GM23338 (cell line): Measurements from ENCODE around the gene PAIP1. TPM values are rescaled to one million over a fixed set of nuclear protein-coding genes. Genes with fewer than 3 reads are reported as not detected.

ENCODE experiments used
- ATAC-seq: fragments of 200-7000 bp; cut with Tn5 transposase; 3 replicates; pipeline ENCODE4 v1.9.1; 2020
- DNase-seq: peaks from one replicate; pipeline ENCODE4 v3.0.0-alpha.2; 2015; ENCODE audit warnings: low spot score
- H2AFZ ChIP-seq: fragments of 200-600 bp; sonication (generic); 2 replicates; pipeline ENCODE4 v1.8.0; 2016; ENCODE audit warnings: antibody characterized with exemption, mild to moderate bottlenecking, moderate library complexity
- H3F3A ChIP-seq: fragments of 200-600 bp; sonication (generic); replicated peaks from 2 replicates; pipeline ENCODE4 v1.8.0; 2017; ENCODE audit warnings: antibody characterized with exemption, mixed run types, low read depth
- H3K27ac ChIP-seq: fragments of 200-600 bp; sonication (generic); 2 replicates; pipeline ENCODE4 v1.6.1; 2016; ENCODE audit warnings: low read depth
- H3K27me3 ChIP-seq: fragments of 200-600 bp; sonication (generic); 2 replicates; pipeline ENCODE4 v1.8.0; 2016; ENCODE audit warnings: mild to moderate bottlenecking, mixed run types, moderate library complexity; ENCODE audit not compliant: insufficient read depth
- H3K36me3 ChIP-seq: fragments of 200-600 bp; sonication (generic); 2 replicates; pipeline ENCODE4 v1.8.0; 2016; ENCODE audit warnings: mild to moderate bottlenecking; ENCODE audit not compliant: insufficient read depth
- H3K4me1 ChIP-seq: fragments of 200-600 bp; sonication (generic); 2 replicates; pipeline ENCODE4 v1.8.0; 2016; ENCODE audit warnings: mild to moderate bottlenecking, moderate library complexity; ENCODE audit not compliant: insufficient read depth
- H3K4me2 ChIP-seq: fragments of 200-600 bp; sonication (generic); 2 replicates; pipeline ENCODE4 v1.7.1; 2017; ENCODE audit warnings: mixed run types
- H3K4me3 ChIP-seq: fragments of 200-600 bp; sonication (generic); 2 replicates; pipeline ENCODE4 v1.6.1; 2016; ENCODE audit warnings: mixed run types
- H3K79me2 ChIP-seq: fragments of 200-600 bp; sonication (generic); replicated peaks from 2 replicates; pipeline ENCODE4 v1.8.0; 2017; ENCODE audit warnings: mild to moderate bottlenecking; ENCODE audit not compliant: insufficient read depth
- H3K9me2 ChIP-seq: fragments of 200-600 bp; sonication (generic); 2 replicates; pipeline ENCODE4 v1.8.0; 2017; ENCODE audit not compliant: insufficient read depth
- H4K20me1 ChIP-seq: fragments of 200-600 bp; sonication (generic); replicated peaks from 2 replicates; pipeline ENCODE4 v1.8.0; 2017; ENCODE audit warnings: mild to moderate bottlenecking; ENCODE audit not compliant: insufficient read depth
- H3K27ac Mint-ChIP-seq: 2 replicates; pipeline ENCODE4 v1.8.0; 2020; ENCODE audit warnings: inconsistent platforms, mild to moderate bottlenecking, moderate library complexity, mixed read lengths
- H3K27me3 Mint-ChIP-seq: 3 replicates; pipeline ENCODE4 v1.8.0; 2022; ENCODE audit warnings: low read depth, mild to moderate bottlenecking, moderate library complexity, mixed read lengths, inconsistent platforms; ENCODE audit not compliant: insufficient read depth, poor library complexity
- H3K36me3 Mint-ChIP-seq: 3 replicates; pipeline ENCODE4 v1.8.0; 2021; ENCODE audit warnings: low read depth, mild to moderate bottlenecking, inconsistent platforms, moderate library complexity, mixed read lengths
- H3K4me1 Mint-ChIP-seq: 3 replicates; pipeline ENCODE4 v1.8.0; 2020; ENCODE audit warnings: mild to moderate bottlenecking, inconsistent platforms, mixed read lengths
- H3K4me3 Mint-ChIP-seq: 3 replicates; pipeline ENCODE4 v1.8.0; 2021; ENCODE audit warnings: moderate library complexity, mild to moderate bottlenecking, inconsistent platforms, mixed read lengths
- H3K9me3 Mint-ChIP-seq: 3 replicates; pipeline ENCODE4 v1.8.0; 2020; ENCODE audit warnings: moderate library complexity, mild to moderate bottlenecking, inconsistent platforms, mixed read lengths
- CREB1 ChIP-seq: fragments of 250-450 bp; sonication (Bioruptor Pico); IDR thresholded peaks from 2 replicates; pipeline ENCODE4 v1.5.0; 2020; ENCODE audit warnings: low read depth, mild to moderate bottlenecking, moderate library complexity
- CTCF ChIP-seq, 2 experiments: fragments of 200-600 bp in 1 of 2; sonication (generic) in 1 of 2; conservative IDR thresholded peaks; 2 replicates each; pipeline versions ENCODE4 v1.5.1 to v1.6.1; 2016 to 2017; ENCODE audit warnings: antibody characterized with exemption in 2 of 2, low read depth in 2 of 2, mild to moderate bottlenecking in 2 of 2, moderate library complexity in 1 of 2
- EZH2 ChIP-seq: fragments of 200-600 bp; sonication (generic); IDR thresholded peaks from one replicate; pipeline ENCODE4 v1.8.0; 2017; ENCODE audit warnings: antibody characterized with exemption, mild to moderate bottlenecking, low read depth; ENCODE audit not compliant: unreplicated experiment
- EZH2phosphoT487 ChIP-seq: fragments of 200-600 bp; sonication (generic); IDR thresholded peaks from one replicate; pipeline ENCODE4 v1.8.1; 2018; ENCODE audit warnings: antibody characterized with exemption; ENCODE audit not compliant: unreplicated experiment
- JUNB ChIP-seq: IDR thresholded peaks from one replicate; pipeline ENCODE4 v1.6.1; 2016; ENCODE audit warnings: antibody characterized with exemption; ENCODE audit not compliant: unreplicated experiment
- REST ChIP-seq: IDR thresholded peaks from one replicate; pipeline ENCODE4 v1.6.1; 2018; ENCODE audit warnings: antibody characterized with exemption; ENCODE audit not compliant: unreplicated experiment
- STAT1 ChIP-seq: IDR thresholded peaks from one replicate; pipeline ENCODE4 v1.6.1; 2016; ENCODE audit warnings: antibody characterized with exemption; ENCODE audit not compliant: unreplicated experiment
- ZNF114 ChIP-seq: fragments of 250-450 bp; sonication (Bioruptor Pico); IDR thresholded peaks from 2 replicates; pipeline ENCODE4 v1.5.0; 2020; ENCODE audit warnings: mild to moderate bottlenecking, moderate library complexity
- ZNF331 ChIP-seq: fragments of 250-450 bp; sonication (Bioruptor Pico); IDR thresholded peaks from 2 replicates; pipeline ENCODE4 v1.5.0; 2020; ENCODE audit warnings: low read depth, mild to moderate bottlenecking, moderate library complexity
- ZNF462 ChIP-seq: fragments of 250-450 bp; sonication (Bioruptor Pico); IDR thresholded peaks from 2 replicates; pipeline ENCODE4 v1.5.0; 2020; ENCODE audit warnings: mild to moderate bottlenecking, moderate library complexity
- polyA plus RNA-seq: library from polyadenylated mRNA; unstranded; fragments of >200 nt; fragmentation: Nextera tagmentation; extraction: Ambion mirVana; gene quantifications from 2 replicates; pipeline ENCODE4 v1.2.1, GENCODE V29; 2016
- total RNA-seq: library from RNA; depleted of rRNA; stranded (reverse); fragments of >200 nt; shearing (Covaris generic); gene quantifications from 2 replicates; pipeline ENCODE4 v1.2.3, GENCODE V29; 2014

PAIP1 gene
- total and polyA plus RNA-seq, 2 experiments from 2014 or later = 108 to 140 TPM

- Histone ChIP-seq H3K79me2 (no peaks in the 10 kb centered on the region), H3K4me1 (peaks cover 12% of the 10 kb centered on the region), H3K27me3 (no peaks in the 10 kb centered on the region), H3K4me2 (peak overlapping the region; percentile 33; the same call in 1 of the 2 replicates), H4K20me1 (no peaks in the 10 kb centered on the region), H3K9me2 (peaks cover 7% of the 10 kb centered on the region; the same call in 1 of the 2 replicates), H3K36me3 (no peaks in the 10 kb centered on the region), H3F3A (no peaks in the 10 kb centered on the region), H2AFZ (peak overlapping the region; percentile 80; the same call in 1 of the 2 replicates), H3K27ac (no peak overlapping the region), H3K4me3 (no peak overlapping the region)
- no peak for TF ChIP-seq CREB1 (CRISPR knock-in tag)
- TF ChIP-seq EZH2phosphoT487 = no peak
- no peak for TF ChIP-seq EZH2
- peaks cover 12% of the 10 kb centered on the region for H3K4me1 Mint-ChIP-seq
- DNase-seq (no peak), ATAC-seq (no peak)
- H3K9me3 Mint-ChIP-seq = peaks cover 3% of the 10 kb centered on the region; the same call in 2 of the 3 replicates
- peak overlapping the region; percentile 43; the same call in 1 of the 2 replicates for H3K27ac Mint-ChIP-seq
- H3K27me3 Mint-ChIP-seq = peaks cover 3% of the 10 kb centered on the region
- H3K4me3 Mint-ChIP-seq = no peak overlapping the region
- H3K36me3 Mint-ChIP-seq = peaks cover 3% of the 10 kb centered on the region; the same call in 2 of the 3 replicates
Measured at GRCh38 chr5:43590700-43591099, 33.8 kb upstream of the PAIP1 start.

- peaks cover 12% of the 10 kb centered on the region for H3K4me1 ChIP-seq
- no peak overlapping the region for H3K27ac Mint-ChIP-seq
- H3K4me1 Mint-ChIP-seq = peaks cover 12% of the 10 kb centered on the region
- H3K36me3 Mint-ChIP-seq = peaks cover 16% of the 10 kb centered on the region; the same call in 2 of the 3 replicates
- no peak overlapping the region for H3K4me3 ChIP-seq
- no peak overlapping the region for H3K27ac ChIP-seq
- peaks cover 17% of the 10 kb centered on the region for H3K9me3 Mint-ChIP-seq
- peaks cover 5% of the 10 kb centered on the region for H3K27me3 Mint-ChIP-seq
- H3K4me3 Mint-ChIP-seq = no peak overlapping the region
- no peaks in the 10 kb centered on the region for H3F3A ChIP-seq
- H2AFZ ChIP-seq = no peak overlapping the region
- no peaks in the 10 kb centered on the region for H3K27me3 ChIP-seq
- ATAC-seq (no peak), DNase-seq (no peak)
- no peaks in the 10 kb centered on the region; the same call in 1 of the 2 replicates for H3K36me3 ChIP-seq
- no peaks in the 10 kb centered on the region for H3K79me2 ChIP-seq
- H3K9me2 ChIP-seq = peaks cover 7% of the 10 kb centered on the region; the same call in 1 of the 2 replicates
- H4K20me1 ChIP-seq = no peaks in the 10 kb centered on the region
- no peak overlapping the region for H3K4me2 ChIP-seq
- TF ChIP-seq CTCF (conservative IDR thresholded peaks at IDR 0.05; ENCODE audit: low read depth in 2 of 2) = no peak
- TF ChIP-seq CREB1 (CRISPR knock-in tag) = no peak
- no peak for TF ChIP-seq REST
- TF ChIP-seq EZH2 = no peak
- no peak for TF ChIP-seq EZH2phosphoT487
- no peak for TF ChIP-seq STAT1
- TF ChIP-seq ZNF114 = no peak
- TF ChIP-seq ZNF331 (CRISPR knock-in tag) = no peak
- TF ChIP-seq ZNF462 = no peak
- no peak for TF ChIP-seq JUNB
Measured at GRCh38 chr5:43589310-43589709, 32.4 kb upstream of the PAIP1 start.
